ENCODE data around the gene CCDC85A.

Gene CCDC85A

DNA sequence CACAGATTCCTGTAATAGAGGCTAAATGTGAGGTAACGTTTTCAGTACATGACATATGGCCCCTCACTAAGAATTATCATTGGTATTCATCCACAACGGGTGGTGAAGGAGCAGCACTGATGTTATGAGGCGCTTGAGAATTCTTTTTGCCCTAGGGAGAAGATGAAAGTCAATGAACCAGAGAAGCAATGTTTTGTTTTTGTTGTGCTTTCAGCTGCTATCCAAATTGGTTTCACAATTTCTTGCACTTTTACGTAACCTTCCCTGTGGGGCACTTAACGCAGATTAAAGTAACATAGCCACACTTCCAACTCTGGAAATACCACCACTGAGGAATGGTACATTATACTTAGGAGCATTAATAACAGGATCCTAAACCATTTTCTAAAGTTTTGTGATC, 13.3 kb upstream of the CCDC85A start:
- Histone ChIP-seq H3K27me3 (ENCODE audit: insufficient read depth, low read length, poor library complexity, severe bottlenecking) (no peaks in the 10 kb centered on the region), H3K4me3 (ENCODE audit: low read length, poor library complexity, severe bottlenecking) (no peak overlapping the region), H3K9me2 (replicated peaks; ENCODE audit: low read depth, low read length) (no peaks in the 10 kb centered on the region), H3K9ac (ENCODE audit: low read depth, low read length, poor library complexity, severe bottlenecking) (no peak overlapping the region), H2AFZ (ENCODE audit: low read length) (no peak overlapping the region), H3F3A (ENCODE audit: low read depth) (no peaks in the 10 kb centered on the region), H3K4me1 (ENCODE audit: insufficient read depth, low read length, poor library complexity, severe bottlenecking) (no peaks in the 10 kb centered on the region), H4K20me1 (ENCODE audit: insufficient read depth, low read length, poor library complexity, severe bottlenecking) (no peaks in the 10 kb centered on the region), H3K4me2 (ENCODE audit: low read depth, low read length, poor library complexity, severe bottlenecking) (no peak overlapping the region), H3K79me2 (ENCODE audit: insufficient read depth, low read length) (no peaks in the 10 kb centered on the region), H3K9me3 (ENCODE audit: insufficient read depth, low read depth, low read length) (no peaks in the 10 kb centered on the region), H3K36me3 (ENCODE audit: insufficient read depth, low read length) (no peaks in the 10 kb centered on the region)
- TF ChIP-seq EZH2phosphoT487 (IDR thresholded peaks at IDR 0.05; ENCODE audit: borderline replicate concordance) = no peak
- TF ChIP-seq, protein P1, sequence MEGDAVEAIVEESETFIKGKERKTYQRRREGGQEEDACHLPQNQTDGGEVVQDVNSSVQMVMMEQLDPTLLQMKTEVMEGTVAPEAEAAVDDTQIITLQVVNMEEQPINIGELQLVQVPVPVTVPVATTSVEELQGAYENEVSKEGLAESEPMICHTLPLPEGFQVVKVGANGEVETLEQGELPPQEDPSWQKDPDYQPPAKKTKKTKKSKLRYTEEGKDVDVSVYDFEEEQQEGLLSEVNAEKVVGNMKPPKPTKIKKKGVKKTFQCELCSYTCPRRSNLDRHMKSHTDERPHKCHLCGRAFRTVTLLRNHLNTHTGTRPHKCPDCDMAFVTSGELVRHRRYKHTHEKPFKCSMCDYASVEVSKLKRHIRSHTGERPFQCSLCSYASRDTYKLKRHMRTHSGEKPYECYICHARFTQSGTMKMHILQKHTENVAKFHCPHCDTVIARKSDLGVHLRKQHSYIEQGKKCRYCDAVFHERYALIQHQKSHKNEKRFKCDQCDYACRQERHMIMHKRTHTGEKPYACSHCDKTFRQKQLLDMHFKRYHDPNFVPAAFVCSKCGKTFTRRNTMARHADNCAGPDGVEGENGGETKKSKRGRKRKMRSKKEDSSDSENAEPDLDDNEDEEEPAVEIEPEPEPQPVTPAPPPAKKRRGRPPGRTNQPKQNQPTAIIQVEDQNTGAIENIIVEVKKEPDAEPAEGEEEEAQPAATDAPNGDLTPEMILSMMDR (conservative IDR thresholded peaks at IDR 0.05; ENCODE audit: low read length) = no peak

DNA sequence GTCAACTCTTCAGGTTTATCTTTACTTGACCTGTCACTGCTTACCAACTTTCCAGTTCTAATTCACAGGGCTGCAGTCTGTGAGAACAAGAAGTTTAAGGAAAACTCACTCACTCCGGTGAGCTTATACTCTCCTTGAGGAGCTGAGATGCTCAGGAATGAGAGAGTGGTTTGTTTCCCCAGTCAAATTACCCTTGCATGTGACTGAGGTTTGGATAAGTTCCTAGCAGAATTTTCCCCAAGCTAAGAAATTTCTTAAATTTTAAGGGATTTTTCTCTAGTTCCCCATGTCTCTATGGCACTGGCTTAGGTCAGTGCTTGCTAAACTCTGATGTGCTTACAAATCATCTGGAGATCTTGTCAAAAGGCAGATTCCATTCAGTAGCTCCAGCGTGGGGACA, 12.8 kb upstream of the CCDC85A start:
- Histone ChIP-seq H3K9ac (ENCODE audit: low read depth, low read length, poor library complexity, severe bottlenecking) (no peak overlapping the region), H3K4me3 (ENCODE audit: low read length, poor library complexity, severe bottlenecking) (no peak overlapping the region), H2AFZ (ENCODE audit: low read length) (no peak overlapping the region), H3K9me3 (ENCODE audit: insufficient read depth, low read depth, low read length) (no peaks in the 10 kb centered on the region), H4K20me1 (ENCODE audit: insufficient read depth, low read length, poor library complexity, severe bottlenecking) (no peaks in the 10 kb centered on the region), H3K4me1 (ENCODE audit: insufficient read depth, low read length, poor library complexity, severe bottlenecking) (no peaks in the 10 kb centered on the region), H3K9me2 (replicated peaks; ENCODE audit: low read depth, low read length) (no peaks in the 10 kb centered on the region), H3K27me3 (ENCODE audit: insufficient read depth, low read length, poor library complexity, severe bottlenecking) (no peaks in the 10 kb centered on the region), H3F3A (ENCODE audit: low read depth) (no peaks in the 10 kb centered on the region), H3K79me2 (ENCODE audit: insufficient read depth, low read length) (no peaks in the 10 kb centered on the region), H3K4me2 (ENCODE audit: low read depth, low read length, poor library complexity, severe bottlenecking) (no peak overlapping the region), H3K36me3 (ENCODE audit: insufficient read depth, low read length) (no peaks in the 10 kb centered on the region)
- no peak for TF ChIP-seq EZH2phosphoT487 (IDR thresholded peaks at IDR 0.05; ENCODE audit: borderline replicate concordance)
- TF ChIP-seq, protein P1 (conservative IDR thresholded peaks at IDR 0.05; ENCODE audit: low read length) = no peak

DNA sequence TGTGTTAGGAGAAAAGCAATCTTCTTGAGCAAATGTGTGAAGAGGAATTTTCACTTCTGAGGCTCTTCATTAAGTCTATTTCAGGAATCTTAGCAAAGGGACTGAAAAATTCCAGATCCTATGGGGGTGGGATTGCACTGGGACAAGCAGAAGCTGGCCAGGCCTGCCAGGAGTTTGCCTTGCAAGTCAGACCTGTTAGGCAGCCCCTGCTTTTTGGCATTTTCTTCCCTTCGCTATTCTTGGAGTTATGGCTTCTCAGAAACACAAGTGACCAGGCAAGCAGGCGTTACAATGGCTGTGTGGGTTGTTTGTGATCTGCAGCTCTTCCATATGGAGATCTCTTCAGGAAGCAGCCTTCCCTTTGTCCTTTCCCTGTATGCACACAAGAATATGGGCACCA, 8.0 kb upstream of the CCDC85A start:
- no peak overlapping the region for H3K9ac ChIP-seq (ENCODE audit: low read depth, low read length, poor library complexity, severe bottlenecking)
- H2AFZ ChIP-seq (ENCODE audit: low read length) = no peak overlapping the region
- no peaks in the 10 kb centered on the region for H3K79me2 ChIP-seq (ENCODE audit: insufficient read depth, low read length)
- H3K9me2 ChIP-seq (replicated peaks; ENCODE audit: low read depth, low read length) = no peaks in the 10 kb centered on the region
- H3K9me3 ChIP-seq (ENCODE audit: insufficient read depth, low read depth, low read length) = no peaks in the 10 kb centered on the region
- TF ChIP-seq, protein P1 (conservative IDR thresholded peaks at IDR 0.05; ENCODE audit: low read length) = no peak
- H3K4me1 ChIP-seq (ENCODE audit: insufficient read depth, low read length, poor library complexity, severe bottlenecking) = no peaks in the 10 kb centered on the region
- no peaks in the 10 kb centered on the region for H4K20me1 ChIP-seq (ENCODE audit: insufficient read depth, low read length, poor library complexity, severe bottlenecking)
- H3K4me2 ChIP-seq (ENCODE audit: low read depth, low read length, poor library complexity, severe bottlenecking) = no peak overlapping the region
- H3K36me3 ChIP-seq (ENCODE audit: insufficient read depth, low read length) = no peaks in the 10 kb centered on the region
- H3K27me3 ChIP-seq (ENCODE audit: insufficient read depth, low read length, poor library complexity, severe bottlenecking) = no peaks in the 10 kb centered on the region
- H3F3A ChIP-seq (ENCODE audit: low read depth) = no peaks in the 10 kb centered on the region
- H3K4me3 ChIP-seq (ENCODE audit: low read length, poor library complexity, severe bottlenecking) = no peak overlapping the region
